Adipocyte (in vitro differentiated cells): ENCODE results near the gene MET.

Experiments
- DNase-seq: peaks from one replicate; pipeline ENCODE4 v3.0.0-alpha.2; 2015; ENCODE audit warnings: low read depth
- H3K27me3 ChIP-seq: replicated peaks from 2 replicates; pipeline ENCODE4 v1.7.0; 2013; ENCODE audit warnings: mild to moderate bottlenecking, low read length, moderate library complexity; ENCODE audit not compliant: control insufficient read depth, insufficient read depth
- H3K36me3 ChIP-seq: 2 replicates; pipeline ENCODE4 v1.7.0; 2013; ENCODE audit warnings: low read length, mild to moderate bottlenecking, moderate library complexity; ENCODE audit not compliant: control insufficient read depth, insufficient read depth, severe bottlenecking
- H3K4me1 ChIP-seq: 2 replicates; pipeline ENCODE4 v1.7.0; 2013; ENCODE audit warnings: mild to moderate bottlenecking, low read length, moderate library complexity; ENCODE audit not compliant: control insufficient read depth, insufficient read depth
- H3K4me3 ChIP-seq: 2 replicates; pipeline ENCODE4 v1.7.0; 2013; ENCODE audit warnings: mild to moderate bottlenecking, low read length, moderate library complexity
- H3K9ac ChIP-seq: 2 replicates; pipeline ENCODE4 v1.7.0; 2013; ENCODE audit warnings: mild to moderate bottlenecking, low read length, moderate library complexity
- H3K9me3 ChIP-seq: 2 replicates; pipeline ENCODE4 v1.7.0; 2013; ENCODE audit warnings: mild to moderate bottlenecking, low read length, moderate library complexity; ENCODE audit not compliant: control insufficient read depth

The MET gene

DNA sequence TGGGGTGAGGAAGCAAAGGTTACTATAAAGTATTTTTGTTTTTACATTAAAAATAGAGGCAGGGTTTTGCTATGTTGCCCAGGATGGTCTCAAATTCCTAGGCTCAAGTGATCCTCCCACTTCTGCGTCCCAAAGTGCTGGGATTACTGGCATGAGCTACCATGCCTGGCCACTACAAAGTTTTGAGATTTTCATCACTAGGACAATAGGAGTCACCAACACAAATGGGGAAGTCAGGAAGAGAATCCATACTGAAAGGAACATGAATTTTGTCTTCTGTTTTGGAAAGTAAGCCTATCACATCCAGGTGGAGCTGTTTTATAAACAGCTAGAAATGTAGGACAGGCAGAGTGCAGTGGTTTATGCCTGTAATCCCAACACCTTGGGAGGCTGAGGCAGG, 170.4 kb downstream of the MET start:
- Histone ChIP-seq H3K9me3 (no peaks in the 10 kb centered on the region), H3K9ac (no peak overlapping the region), H3K4me1 (no peaks in the 10 kb centered on the region), H3K27me3 (no peaks in the 10 kb centered on the region), H3K36me3 (no peaks in the 10 kb centered on the region), H3K4me3 (no peak overlapping the region)
- no peak for DNase-seq

DNA sequence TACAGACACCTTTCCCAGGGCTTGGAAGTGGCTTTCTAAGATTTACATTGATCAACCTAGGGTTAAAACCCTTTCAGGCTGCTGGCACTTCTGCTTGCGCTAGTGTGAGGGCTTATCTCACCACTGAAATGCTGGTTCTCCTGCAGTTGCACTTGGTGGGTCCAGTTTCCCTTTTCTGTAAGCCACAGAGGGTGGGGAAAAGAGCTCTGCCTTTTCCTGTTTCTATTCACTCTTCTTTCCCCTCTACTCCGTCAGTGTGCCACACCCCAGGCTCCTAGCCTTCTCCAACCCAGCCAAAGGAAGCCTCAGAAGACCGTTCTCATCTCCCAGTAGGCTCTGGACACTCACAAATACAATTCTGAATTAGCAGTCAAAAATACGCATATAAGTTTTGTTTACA, 171.4 kb downstream of the MET start:
- H3K27me3 ChIP-seq = no peaks in the 10 kb centered on the region
- H3K36me3 ChIP-seq = no peaks in the 10 kb centered on the region
- H3K9ac ChIP-seq = no peak overlapping the region
- DNase-seq = no peak
- no peak overlapping the region for H3K4me3 ChIP-seq
- no peaks in the 10 kb centered on the region for H3K9me3 ChIP-seq
- no peaks in the 10 kb centered on the region for H3K4me1 ChIP-seq
